ENCODE data around the gene PMF1. TPM values are rescaled to one million over a fixed set of nuclear protein-coding genes. Genes with fewer than 3 reads are reported as not detected.

Gene PMF1
- total and polyA plus RNA-seq, 4 donors, result 24.7 to 63.5 (median 36.9) TPM

DNA sequence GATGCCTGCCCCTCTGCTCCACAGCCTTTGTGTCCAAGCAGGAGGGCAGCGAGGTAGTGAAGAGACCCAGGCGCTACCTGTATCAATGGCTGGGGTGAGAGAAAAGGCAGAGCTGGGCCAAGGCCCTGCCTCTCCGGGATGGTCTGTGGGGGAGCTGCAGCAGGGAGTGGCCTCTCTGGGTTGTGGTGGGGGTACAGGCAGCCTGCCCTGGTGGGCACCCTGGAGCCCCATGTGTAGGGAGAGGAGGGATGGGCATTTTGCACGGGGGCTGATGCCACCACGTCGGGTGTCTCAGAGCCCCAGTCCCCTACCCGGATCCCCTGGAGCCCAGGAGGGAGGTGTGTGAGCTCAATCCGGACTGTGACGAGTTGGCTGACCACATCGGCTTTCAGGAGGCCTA, 29.9 kb downstream of the PMF1 start:
- DNase-seq (ENCODE audit: low spot score), result no peak
- peaks cover 0 to 27% (median 16%) of the 10 kb centered on the region in 4 donors for H3K36me3 ChIP-seq (ENCODE audit: control insufficient read depth in 4 of 4, insufficient read depth in 3 of 4, low read depth in 1 of 4, low read length in 3 of 4)

More for the DNA sequence above, 29.9 kb downstream of the PMF1 start:
- TF ChIP-seq YY1 (IDR thresholded peaks at IDR 0.05) (no peak), ZBTB33 (IDR thresholded peaks at IDR 0.05) (no peak), REST (IDR thresholded peaks at IDR 0.05) (no peak), JUND (IDR thresholded peaks at IDR 0.05) (no peak), TAF1 (conservative IDR thresholded peaks at IDR 0.05) (no peak), HNF4A (conservative IDR thresholded peaks at IDR 0.05) (no peak), RAD21 (IDR thresholded peaks at IDR 0.05) (no peak), ATF3 (IDR thresholded peaks at IDR 0.05) (no peak), RXRA (IDR thresholded peaks at IDR 0.05) (no peak), GABPA (IDR thresholded peaks at IDR 0.05 in 1 of 2, conservative IDR thresholded peaks at IDR 0.05 in 1 of 2) (no peak), HNF4G (IDR thresholded peaks at IDR 0.05) (no peak), FOXA1 (IDR thresholded peaks at IDR 0.05) (no peak), CTCF (IDR thresholded peaks at IDR 0.05; ENCODE audit: low read depth, low read length, missing input control) (no peak), FOXA2 (IDR thresholded peaks at IDR 0.05) (no peak), EGR1 (IDR thresholded peaks at IDR 0.05; ENCODE audit: low read depth in 2 of 2) (no peak), SP1 (IDR thresholded peaks at IDR 0.05) (no peak)
- TF ChIP-seq, protein P1, sequence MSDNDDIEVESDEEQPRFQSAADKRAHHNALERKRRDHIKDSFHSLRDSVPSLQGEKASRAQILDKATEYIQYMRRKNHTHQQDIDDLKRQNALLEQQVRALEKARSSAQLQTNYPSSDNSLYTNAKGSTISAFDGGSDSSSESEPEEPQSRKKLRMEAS (IDR thresholded peaks at IDR 0.05), result no peak
- no peaks in the 10 kb centered on the region for H3K27me3 ChIP-seq (ENCODE audit: control insufficient read depth in 4 of 4, insufficient read depth in 4 of 4, low read length in 3 of 4)
- 88% methylated on average over 10 of the region's 10 CpGs for WGBS
- H3K4me1 ChIP-seq (ENCODE audit: control insufficient read depth in 4 of 4, insufficient read depth in 4 of 4, low read length in 3 of 4), result peaks cover 4 to 17% (median 9%) of the 10 kb centered on the region in 4 donors
- no peak overlapping the region for H3K27ac ChIP-seq (ENCODE audit: low read depth in 1 of 2, low read length in 2 of 2)
- no peak overlapping the region for H3K9ac ChIP-seq (ENCODE audit: low read depth in 1 of 2, low read length in 2 of 2)
- no peak overlapping the region for H3K4me3 ChIP-seq (ENCODE audit: low read depth in 1 of 3, low read length in 3 of 3)
- no peaks in the 10 kb centered on the region for H3K9me3 ChIP-seq (ENCODE audit: control insufficient read depth in 4 of 4, low read length in 3 of 4)

Data from liver (tissue), 9 donors.